ENCODE results near the gene ABLIM1.

DNA sequence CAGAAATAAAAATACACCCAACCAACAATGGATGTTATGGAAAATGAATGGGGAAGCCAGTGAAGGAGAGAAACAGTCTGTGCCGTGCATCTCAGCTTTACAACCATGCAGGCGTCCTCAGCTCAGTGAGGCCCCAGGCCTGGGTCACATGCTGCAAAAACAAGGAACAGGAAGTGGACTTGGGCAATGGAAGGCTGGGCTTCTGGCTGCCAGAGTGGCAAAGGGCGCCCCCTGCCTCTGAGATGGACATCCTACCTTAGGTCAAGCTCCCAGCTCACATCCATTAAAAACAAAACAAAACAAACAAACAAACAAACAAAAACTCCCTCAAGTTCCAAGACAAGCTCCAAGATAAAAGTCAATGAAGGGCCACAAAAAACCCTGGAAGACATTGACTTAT is 199.1 kb downstream of the ABLIM1 start:
- TF ChIP-seq POLR2AphosphoS5 (IDR thresholded peaks at IDR 0.05) = no peak
- TF ChIP-seq, protein P1, sequence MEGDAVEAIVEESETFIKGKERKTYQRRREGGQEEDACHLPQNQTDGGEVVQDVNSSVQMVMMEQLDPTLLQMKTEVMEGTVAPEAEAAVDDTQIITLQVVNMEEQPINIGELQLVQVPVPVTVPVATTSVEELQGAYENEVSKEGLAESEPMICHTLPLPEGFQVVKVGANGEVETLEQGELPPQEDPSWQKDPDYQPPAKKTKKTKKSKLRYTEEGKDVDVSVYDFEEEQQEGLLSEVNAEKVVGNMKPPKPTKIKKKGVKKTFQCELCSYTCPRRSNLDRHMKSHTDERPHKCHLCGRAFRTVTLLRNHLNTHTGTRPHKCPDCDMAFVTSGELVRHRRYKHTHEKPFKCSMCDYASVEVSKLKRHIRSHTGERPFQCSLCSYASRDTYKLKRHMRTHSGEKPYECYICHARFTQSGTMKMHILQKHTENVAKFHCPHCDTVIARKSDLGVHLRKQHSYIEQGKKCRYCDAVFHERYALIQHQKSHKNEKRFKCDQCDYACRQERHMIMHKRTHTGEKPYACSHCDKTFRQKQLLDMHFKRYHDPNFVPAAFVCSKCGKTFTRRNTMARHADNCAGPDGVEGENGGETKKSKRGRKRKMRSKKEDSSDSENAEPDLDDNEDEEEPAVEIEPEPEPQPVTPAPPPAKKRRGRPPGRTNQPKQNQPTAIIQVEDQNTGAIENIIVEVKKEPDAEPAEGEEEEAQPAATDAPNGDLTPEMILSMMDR (IDR thresholded peaks at IDR 0.05) = peak in 4 of 6 experiments; percentile 16 to 46 (median 39)
